NCI-H187 (cell line): ENCODE measurements around the gene HDDC2.

Source experiments
- DNase-seq, 2 experiments: peaks; one replicate each; lab custom pipeline; 2025; lab: John Stamatoyannopoulos, UW

The HDDC2 gene

DNA sequence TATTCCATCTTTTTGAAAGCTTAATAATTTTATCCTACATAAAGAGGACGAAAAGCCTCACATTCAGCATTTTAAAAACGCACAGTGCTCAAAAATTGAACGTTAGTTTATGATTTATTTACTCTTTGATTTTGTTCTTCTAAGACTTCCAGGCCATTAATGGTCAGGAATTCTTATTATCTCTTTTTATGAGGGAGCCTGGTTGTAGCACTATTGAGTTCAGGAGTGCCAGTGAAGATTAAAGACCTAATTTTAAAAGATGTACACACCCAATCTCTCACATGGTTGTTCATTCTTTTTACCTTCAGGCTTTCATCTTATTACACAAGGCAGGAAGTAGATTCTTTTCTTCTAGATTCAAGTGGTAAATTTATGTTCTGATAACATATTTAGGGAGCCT lies 68.6 kb downstream of the HDDC2 start:
- no peak for DNase-seq

- no peak for DNase-seq
These were observed 69.3 kb downstream of the HDDC2 start for GRCh38 chr6:125232466-125232865.

DNA sequence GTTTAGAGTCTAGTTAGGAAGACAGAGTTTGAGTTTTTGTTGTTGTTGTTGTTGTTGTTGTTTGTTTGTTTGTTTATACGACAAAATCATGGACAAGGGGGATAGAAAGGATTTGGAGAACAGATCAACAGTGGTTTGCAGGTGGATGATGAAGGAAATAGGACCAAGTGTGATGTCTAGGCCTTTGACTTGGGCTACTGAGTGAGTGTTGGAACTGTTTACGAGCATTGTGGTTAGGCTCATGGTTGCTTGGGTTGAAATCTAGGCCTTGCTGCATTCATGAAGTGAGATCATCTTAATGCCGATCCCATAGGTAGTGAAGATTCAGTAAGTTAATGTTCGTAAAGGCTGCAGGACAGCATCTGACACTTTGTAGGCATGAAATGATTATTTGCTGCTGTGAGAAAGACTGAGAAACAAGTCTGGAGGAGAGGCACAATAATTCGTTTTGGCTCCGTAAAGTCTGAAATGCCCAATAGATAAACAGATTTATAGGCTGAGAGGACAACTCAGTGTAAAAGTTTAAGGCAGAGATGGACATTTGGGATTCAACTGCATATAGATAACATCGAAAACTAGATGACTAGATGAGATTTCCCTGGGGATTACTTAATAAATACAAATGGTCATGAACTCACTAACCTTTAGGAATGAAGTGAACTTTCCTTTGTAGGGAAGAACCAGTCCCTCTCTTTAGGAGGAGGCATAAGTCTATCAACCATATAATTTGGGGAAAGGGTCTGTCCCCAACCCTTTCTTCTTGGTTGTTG lies 70.0 kb downstream of the HDDC2 start:
- DNase-seq = no peak

DNA sequence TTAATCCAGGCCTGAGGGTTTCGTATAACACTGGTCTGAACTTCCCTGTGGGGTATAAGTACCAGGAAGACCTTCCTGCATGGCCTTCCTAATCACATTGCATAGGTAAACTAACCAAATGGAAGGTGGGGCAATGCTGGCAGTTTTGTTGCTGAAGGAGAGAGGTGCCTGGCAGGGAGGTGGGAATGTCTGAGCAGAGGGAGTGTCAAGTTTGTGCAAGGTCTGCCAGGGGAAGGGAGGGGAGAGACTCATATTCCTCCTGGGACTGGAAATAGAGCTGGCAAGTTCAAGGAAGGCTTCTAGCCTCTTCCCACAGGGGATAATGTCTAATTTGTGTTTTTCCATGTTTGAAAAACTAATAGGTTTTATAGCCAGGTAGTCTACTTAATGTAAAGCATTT lies 70.6 kb downstream of the HDDC2 start:
- DNase-seq = no peak

DNA sequence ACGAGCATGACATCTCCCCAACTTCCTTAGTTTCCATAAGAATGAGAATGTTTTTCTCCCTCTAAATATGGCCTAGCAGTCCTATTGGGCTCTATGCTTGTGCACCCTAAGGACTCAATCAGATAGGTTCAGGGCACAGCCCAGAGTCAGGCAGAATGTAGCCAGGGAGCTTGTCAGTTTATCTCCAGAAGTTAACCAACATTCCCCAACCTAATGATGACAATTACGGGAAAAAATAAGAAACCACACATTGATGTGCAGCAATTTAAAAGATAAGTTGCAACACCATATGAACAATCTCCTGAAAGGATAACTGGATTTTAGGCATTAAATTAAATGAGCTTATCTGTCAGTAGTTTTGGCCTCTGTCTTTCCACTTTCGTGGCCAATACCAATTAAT lies 71.1 kb downstream of the HDDC2 start:
- DNase-seq = no peak

- no peak for DNase-seq
These were observed 72.7 kb downstream of the HDDC2 start for GRCh38 chr6:125228981-125229479.

DNA sequence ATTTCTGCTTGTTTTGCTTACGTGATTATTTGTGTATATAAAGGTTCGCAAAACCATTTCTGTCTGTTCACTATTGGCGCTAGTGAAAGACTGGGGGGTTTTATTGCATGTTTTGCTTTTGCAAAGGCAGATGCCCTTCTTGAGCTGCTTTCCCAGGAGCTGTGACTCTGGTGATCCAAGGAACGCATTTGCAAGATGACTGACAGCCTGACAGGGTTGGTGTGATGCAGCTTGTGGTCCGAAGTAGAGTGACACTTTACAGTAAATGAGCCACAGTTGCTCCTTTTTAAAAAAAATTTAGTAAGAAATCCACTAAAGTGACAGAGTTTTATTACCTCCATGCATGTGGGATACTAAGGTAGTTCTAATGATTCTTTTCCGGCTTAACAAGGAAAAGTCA lies 74.5 kb downstream of the HDDC2 start:
- DNase-seq = no peak
